GDM1 (cell line): ENCODE data around the gene TMEM217.

ENCODE experiments used
- DNase-seq: peaks from one replicate; lab custom pipeline; 2025; lab: John Stamatoyannopoulos, UW

TMEM217 gene

GRCh38 chr6:37244430-37245310, 13.3 kb downstream of the TMEM217 start:
- no peak for DNase-seq

GRCh38 chr6:37243816-37244370, 14.1 kb downstream of the TMEM217 start:
- no peak for DNase-seq

- DNase-seq = no peak
These were observed 14.7 kb downstream of the TMEM217 start for GRCh38 chr6:37243131-37243815.

- DNase-seq = no peak
These were observed 15.4 kb downstream of the TMEM217 start for GRCh38 chr6:37242429-37243052.

- no peak for DNase-seq
These were observed 16.0 kb downstream of the TMEM217 start for GRCh38 chr6:37241775-37242428.

GRCh38 chr6:37241131-37241530, 16.8 kb downstream of the TMEM217 start:
- no peak for DNase-seq

- peak; percentile 83 for DNase-seq
These were observed 17.8 kb downstream of the TMEM217 start for GRCh38 chr6:37239950-37240713.

- no peak for DNase-seq
These were observed 18.4 kb downstream of the TMEM217 start for GRCh38 chr6:37239526-37239925.

- no peak for DNase-seq
These were observed 19.6 kb downstream of the TMEM217 start for GRCh38 chr6:37238381-37238780.

- DNase-seq = no peak
These were observed 20.2 kb downstream of the TMEM217 start for GRCh38 chr6:37237789-37238188.

- no peak for DNase-seq
These were observed 21.0 kb downstream of the TMEM217 start for GRCh38 chr6:37236921-37237320.

GRCh38 chr6:37233541-37233940, 24.4 kb downstream of the TMEM217 start:
- no peak for DNase-seq

- no peak for DNase-seq
These were observed 25.4 kb downstream of the TMEM217 start for GRCh38 chr6:37232430-37233017.

- DNase-seq = no peak
These were observed 27.8 kb downstream of the TMEM217 start for GRCh38 chr6:37230104-37230503.

GRCh38 chr6:37225350-37226169, 32.4 kb downstream of the TMEM217 start:
- no peak for DNase-seq

- DNase-seq = no peak
These were observed 35.0 kb downstream of the TMEM217 start for GRCh38 chr6:37222992-37223391.

- DNase-seq = peak; percentile 80
These were observed 35.6 kb downstream of the TMEM217 start for GRCh38 chr6:37222125-37222967.

GRCh38 chr6:37221585-37222124, 36.3 kb downstream of the TMEM217 start:
- DNase-seq = no peak

- DNase-seq = no peak
These were observed 39.4 kb downstream of the TMEM217 start for GRCh38 chr6:37218511-37218910.
